NCI-H2029 treated with DMSO at 0.1 percent for 48 hours (cell line): ENCODE data around the gene NMNAT3.

Experiments used
- DNase-seq: peaks from one replicate; lab custom pipeline; 2025; lab: John Stamatoyannopoulos, UW

The NMNAT3 gene

GRCh38 chr3:139677388-139678155 is at the start of gene NMNAT3:
TSS of gene NMNAT3 (minus strand) at chr3:139677972. CDS start at chr3:139627724, 50,248 bp downstream.
- DNase-seq, result peak; percentile 83

GRCh38 chr3:139721370-139721769 is 43.6 kb upstream of the NMNAT3 start:
- no peak for DNase-seq

- no peak for DNase-seq
Measured at GRCh38 chr3:139718415-139718814, 40.6 kb upstream of the NMNAT3 start.

- DNase-seq, result no peak
Measured at GRCh38 chr3:139716908-139717485, 39.2 kb upstream of the NMNAT3 start.

GRCh38 chr3:139715743-139716360 is 38.1 kb upstream of the NMNAT3 start:
- DNase-seq, result no peak

GRCh38 chr3:139715166-139715565 is 37.4 kb upstream of the NMNAT3 start:
- DNase-seq, result no peak

GRCh38 chr3:139710212-139710611 is 32.4 kb upstream of the NMNAT3 start:
- DNase-seq, result no peak

- DNase-seq, result no peak
Measured at GRCh38 chr3:139705631-139706030, 27.9 kb upstream of the NMNAT3 start.

GRCh38 chr3:139696314-139696604 is 18.5 kb upstream of the NMNAT3 start:
- DNase-seq, result no peak

- no peak for DNase-seq
Measured at GRCh38 chr3:139695426-139696313, 17.9 kb upstream of the NMNAT3 start.

GRCh38 chr3:139695007-139695406 is 17.2 kb upstream of the NMNAT3 start:
- DNase-seq, result no peak

GRCh38 chr3:139694542-139694941 is 16.8 kb upstream of the NMNAT3 start:
- no peak for DNase-seq

GRCh38 chr3:139691619-139692018 is 13.8 kb upstream of the NMNAT3 start:
- no peak for DNase-seq

GRCh38 chr3:139689708-139690228 is 12.0 kb upstream of the NMNAT3 start:
- peak; percentile 63 for DNase-seq

GRCh38 chr3:139689122-139689521 is 11.3 kb upstream of the NMNAT3 start:
- DNase-seq, result peak; percentile 62

- DNase-seq, result no peak
Measured at GRCh38 chr3:139687431-139687830, 9.7 kb upstream of the NMNAT3 start.

GRCh38 chr3:139686624-139687023 is 8.9 kb upstream of the NMNAT3 start:
- DNase-seq, result no peak

GRCh38 chr3:139686206-139686605 is 8.4 kb upstream of the NMNAT3 start:
- no peak for DNase-seq

- no peak for DNase-seq
Measured at GRCh38 chr3:139679220-139679775, 1.5 kb upstream of the NMNAT3 start.

- no peak for DNase-seq
Measured at GRCh38 chr3:139676632-139677387, 962 bp downstream of the NMNAT3 start.

- DNase-seq, result no peak
Measured at GRCh38 chr3:139676108-139676507, 1.7 kb downstream of the NMNAT3 start.
